ENCODE results near the gene DCAF4. TPM values are rescaled to one million over a fixed set of nuclear protein-coding genes. Genes with fewer than 3 reads are reported as not detected.

Gene DCAF4
- total RNA-seq, 4 donors from 2014 or later: 11.2 to 49.5 (median 27.6) TPM

GRCh38 chr14:72891666-72892102, 34.6 kb upstream of the DCAF4 start:
- TF ChIP-seq POLR2A (IDR thresholded peaks at IDR 0.05): no peak
- TF ChIP-seq CTCF (IDR thresholded peaks at IDR 0.05): no peak
- DNase-seq: no peak
- Histone ChIP-seq H3K9me3 (no peaks in the 10 kb centered on the region), H3K4me1 (peaks cover 0 to 23% (median 4%) of the 10 kb centered on the region in 4 donors), H3K4me3 (peak overlapping the region; percentile 65 to 79 (median 73)), H3K36me3 (no peaks in the 10 kb centered on the region), H3K27me3 (no peaks in the 10 kb centered on the region), H3K27ac (no peak overlapping the region)

- Histone ChIP-seq H3K27me3 (no peaks in the 10 kb centered on the region), H3K27ac (peak overlapping the region in 1 of 4 donors; percentile 18), H3K4me3 (peak overlapping the region; percentile 65 to 79 (median 73)), H3K9me3 (no peaks in the 10 kb centered on the region), H3K36me3 (no peaks in the 10 kb centered on the region), H3K4me1 (peaks cover 0 to 23% (median 4%) of the 10 kb centered on the region in 4 donors)
- TF ChIP-seq POLR2A (IDR thresholded peaks at IDR 0.05) (no peak), CTCF (IDR thresholded peaks at IDR 0.05) (no peak)
- peak in 1 of 3 donors; percentile 53 for DNase-seq
Measured at GRCh38 chr14:72892103-72892878, 34.0 kb upstream of the DCAF4 start.

- Histone ChIP-seq H3K27me3 (no peaks in the 10 kb centered on the region), H3K4me1 (peaks cover 0 to 23% (median 4%) of the 10 kb centered on the region in 4 donors), H3K9me3 (no peaks in the 10 kb centered on the region), H3K36me3 (no peaks in the 10 kb centered on the region), H3K4me3 (peak overlapping the region; percentile 65 to 79 (median 73)), H3K27ac (peak overlapping the region in 2 of 4 donors; percentile 24 to 69)
- TF ChIP-seq POLR2A (IDR thresholded peaks at IDR 0.05) (no peak), CTCF (IDR thresholded peaks at IDR 0.05) (no peak)
- peak; percentile 31 to 67 (median 56) for DNase-seq
Measured at GRCh38 chr14:72892879-72893635, 33.2 kb upstream of the DCAF4 start.

- Histone ChIP-seq H3K27ac (peak within 1 kb of the TSS in 3 of 4 donors; percentile 9 to 69 (median 47)), H3K27me3 (no peaks in the 10 kb centered on the region)
- peak in 1 of 2 donors; percentile 42 for TF ChIP-seq POLR2A (IDR thresholded peaks at IDR 0.05)
- no peak for TF ChIP-seq CTCF (IDR thresholded peaks at IDR 0.05)
Measured at GRCh38 chr14:72893636-72894322, 32.5 kb upstream of the DCAF4 start, which contains the start of gene DPF3. TSS of gene DPF3 (minus strand) at chr14:72894101. CDS start at chr14:72894088, 13 bp downstream.

GRCh38 chr14:72894323-72894622, 32.0 kb upstream of the DCAF4 start:
- no peak for DNase-seq
- Histone ChIP-seq H3K27me3 (no peaks in the 10 kb centered on the region), H3K4me1 (peaks cover 0 to 23% (median 4%) of the 10 kb centered on the region in 4 donors), H3K27ac (peak overlapping the region in 2 of 4 donors; percentile 9 to 47), H3K36me3 (no peaks in the 10 kb centered on the region), H3K4me3 (peak overlapping the region; percentile 65 to 79 (median 73)), H3K9me3 (no peaks in the 10 kb centered on the region)
- no peak for TF ChIP-seq CTCF (IDR thresholded peaks at IDR 0.05)

More at GRCh38 chr14:72893636-72894322, 32.5 kb upstream of the DCAF4 start, which contains the start of gene DPF3:
- peak within 1 kb of the TSS; percentile 65 to 79 (median 73) for H3K4me3 ChIP-seq
- H3K4me1 ChIP-seq: peaks cover 0 to 23% (median 4%) of the 10 kb centered on the region in 4 donors
- no peaks in the 10 kb centered on the region for H3K9me3 ChIP-seq
- DNase-seq: peak; percentile 98 to 99 (median 98)
- no peaks in the 10 kb centered on the region for H3K36me3 ChIP-seq
